Brain microvascular endothelial cell (primary cell): ENCODE measurements around the gene KCNB1.

Experiments
- DNase-seq: peaks from one replicate; pipeline ENCODE4 v3.0.0-alpha.2; 2020
- H3K27ac ChIP-seq: fragments of 250-450 bp; sonication (Bioruptor Pico); 2 replicates; pipeline ENCODE4 v1.5.1; 2020; ENCODE audit warnings: mild to moderate bottlenecking, moderate library complexity
- H3K27me3 ChIP-seq: fragments of 250-450 bp; sonication (Bioruptor Pico); replicated peaks from 2 replicates; pipeline ENCODE4 v1.5.1; 2020; ENCODE audit warnings: mild to moderate bottlenecking
- H3K36me3 ChIP-seq: fragments of 250-450 bp; sonication (Bioruptor Pico); replicated peaks from 2 replicates; pipeline ENCODE4 v1.5.1; 2020; ENCODE audit warnings: mild to moderate bottlenecking
- H3K4me3 ChIP-seq: 2 replicates; pipeline ENCODE4 v1.5.1; 2011; ENCODE audit warnings: low read depth, mild to moderate bottlenecking, control low read depth, low read length, moderate library complexity
- CTCF ChIP-seq: IDR thresholded peaks from 2 replicates; pipeline ENCODE4 v1.5.1; 2011; ENCODE audit warnings: low read depth, mild to moderate bottlenecking, moderate library complexity, low read length, control low read depth, inconsistent platforms; ENCODE audit errors: missing control alignments
- in situ Hi-C: cut with HindIII; loops from 2 replicates; pipeline ENCODE4 v1.10.0; 2017; ENCODE audit warnings: low sequenced_read_pairs, low pct_ligation_motif_present

Gene KCNB1

GRCh38 chr20:49507741-49508434, 25.4 kb upstream of the KCNB1 start:
- TF ChIP-seq CTCF, result no peak
- in situ Hi-C loops, result no loop called here
- Histone ChIP-seq H3K36me3 (no peaks in the 10 kb centered on the region), H3K27me3 (no peaks in the 10 kb centered on the region), H3K4me3 (no peak overlapping the region), H3K27ac (no peak overlapping the region)
- no peak for DNase-seq

DNA sequence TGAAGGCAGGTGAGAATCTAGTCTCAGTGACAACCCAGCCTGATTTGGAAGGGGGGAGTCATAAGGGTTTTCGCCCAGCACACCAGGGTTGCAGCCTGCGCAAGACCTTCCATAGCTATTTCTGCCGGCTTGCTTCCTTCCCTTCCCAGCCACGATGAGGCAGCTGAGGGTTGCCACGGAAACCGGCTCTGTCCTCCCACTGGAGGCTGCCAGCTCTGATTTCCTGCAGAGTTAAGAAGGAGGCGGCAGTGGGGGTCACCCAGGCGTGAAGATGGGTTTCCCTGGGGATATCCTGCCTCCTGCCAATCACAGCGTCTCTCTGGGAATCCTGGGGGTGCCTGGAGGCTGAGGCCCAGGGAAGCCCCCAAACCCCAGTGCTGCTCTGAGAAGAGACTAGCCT, 23.1 kb upstream of the KCNB1 start:
- peak; percentile 48 for DNase-seq
- Histone ChIP-seq H3K27me3 (no peaks in the 10 kb centered on the region), H3K36me3 (no peaks in the 10 kb centered on the region), H3K4me3 (no peak overlapping the region), H3K27ac (no peak overlapping the region)
- no peak for TF ChIP-seq CTCF
- in situ Hi-C loops, result no loop called here

GRCh38 chr20:49503176-49503575, 20.7 kb upstream of the KCNB1 start:
- no peak for TF ChIP-seq CTCF
- no peak overlapping the region for H3K27ac ChIP-seq
- no peaks in the 10 kb centered on the region for H3K27me3 ChIP-seq
- H3K4me3 ChIP-seq, result no peak overlapping the region
- in situ Hi-C loops, result no loop called here
- no peak for DNase-seq
- no peaks in the 10 kb centered on the region for H3K36me3 ChIP-seq

- Histone ChIP-seq H3K4me3 (no peak overlapping the region), H3K27ac (no peak overlapping the region), H3K36me3 (no peaks in the 10 kb centered on the region), H3K27me3 (peaks cover 4% of the 10 kb centered on the region)
- in situ Hi-C loops, result no loop called here
- DNase-seq, result peak; percentile 35
- no peak for TF ChIP-seq CTCF
Measured at GRCh38 chr20:49501917-49502316, 19.4 kb upstream of the KCNB1 start.

DNA sequence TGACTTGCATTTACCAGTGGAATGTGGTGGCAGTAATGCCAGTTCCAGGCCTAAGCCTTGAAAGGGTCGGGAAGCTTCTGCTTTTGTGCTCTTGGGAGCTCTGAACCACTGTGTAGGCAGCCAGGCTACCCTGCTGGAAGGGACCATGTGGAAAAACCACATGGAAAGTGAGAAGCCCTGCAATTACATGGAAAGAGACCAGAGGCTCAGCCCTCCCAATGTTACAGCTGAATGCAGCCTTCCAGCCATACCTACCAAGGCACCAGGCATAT, 14.9 kb upstream of the KCNB1 start:
- no peak for TF ChIP-seq CTCF
- Histone ChIP-seq H3K27me3 (peaks cover 10% of the 10 kb centered on the region), H3K36me3 (no peaks in the 10 kb centered on the region), H3K4me3 (no peak overlapping the region), H3K27ac (no peak overlapping the region)
- in situ Hi-C loops, result no loop called here
- no peak for DNase-seq

- H3K4me3 ChIP-seq, result no peak overlapping the region
- no peak for TF ChIP-seq CTCF
- in situ Hi-C loops, result no loop called here
- no peak for DNase-seq
- H3K27me3 ChIP-seq, result peaks cover 10% of the 10 kb centered on the region
- H3K27ac ChIP-seq, result no peak overlapping the region
- H3K36me3 ChIP-seq, result no peaks in the 10 kb centered on the region
Measured at GRCh38 chr20:49496553-49497397, 14.3 kb upstream of the KCNB1 start.
